GM21423 (cell line): ENCODE data around the gene PINK1.

ENCODE experiments used
- ATAC-seq: cut with Tn5 transposase; IDR thresholded peaks from one replicate; pipeline ENCODE4 v1.9.1; 2021; ENCODE audit warnings: mild to moderate bottlenecking, moderate library complexity; ENCODE audit not compliant: unreplicated experiment

Gene PINK1

DNA sequence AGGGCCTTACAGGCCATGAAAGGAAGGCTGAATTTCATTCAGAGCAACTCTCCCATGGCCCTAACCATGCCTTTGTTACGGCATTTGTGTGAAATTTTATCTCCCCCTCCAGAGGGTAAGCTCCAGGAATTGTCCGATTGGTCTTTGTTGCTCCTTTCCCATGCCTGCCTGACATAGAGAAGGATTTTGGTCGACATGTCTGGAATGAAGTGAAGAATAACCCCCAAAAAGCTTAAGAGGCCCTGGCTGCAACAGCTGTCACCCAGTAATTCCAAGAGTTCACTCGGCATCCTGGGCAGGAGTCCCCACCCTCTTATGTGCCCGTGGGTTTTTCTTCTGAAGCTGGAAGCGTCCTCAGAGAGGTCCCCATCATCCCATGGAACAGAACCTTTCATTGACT is 23.7 kb upstream of the PINK1 start:
- ATAC-seq = no peak

DNA sequence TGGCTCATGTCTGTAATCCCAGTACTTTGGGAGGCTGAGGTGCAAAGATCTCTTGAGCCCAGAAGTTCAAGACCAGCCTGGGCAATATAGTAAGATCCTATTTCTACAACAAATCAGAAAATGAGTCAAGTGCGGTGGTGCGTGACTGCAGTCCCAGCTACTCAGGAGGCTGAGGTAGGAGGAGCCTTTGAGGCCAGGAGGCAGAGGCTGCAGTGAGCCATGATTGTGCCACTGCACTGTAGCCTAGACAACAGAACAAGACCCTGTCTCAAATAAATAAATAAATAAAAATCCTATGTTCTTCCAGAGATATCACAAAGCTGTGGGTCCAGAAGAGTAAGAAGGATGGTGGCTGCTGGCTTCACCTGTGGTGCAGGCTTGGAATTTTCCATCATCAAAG is 22.3 kb upstream of the PINK1 start:
- no peak for ATAC-seq

DNA sequence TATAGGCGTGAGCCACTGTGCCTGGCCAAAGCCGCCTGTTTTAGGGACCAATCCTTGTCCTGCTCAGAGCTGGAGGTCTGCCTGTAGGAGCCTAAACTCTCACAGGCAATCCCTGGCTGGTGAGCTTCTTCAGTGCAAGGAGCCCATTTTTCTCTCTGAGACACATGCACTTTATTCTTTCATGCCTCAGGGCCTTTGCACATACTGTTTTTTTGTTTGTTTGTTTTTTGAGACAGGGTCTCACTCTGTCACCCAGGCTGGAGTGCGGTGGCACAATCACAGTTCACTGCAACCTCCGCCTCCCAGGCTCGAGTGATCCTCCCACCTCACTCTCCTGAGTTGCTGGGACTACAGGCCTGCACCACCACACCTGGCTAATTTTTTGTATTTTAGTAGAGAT is 21.6 kb upstream of the PINK1 start:
- ATAC-seq = no peak

DNA sequence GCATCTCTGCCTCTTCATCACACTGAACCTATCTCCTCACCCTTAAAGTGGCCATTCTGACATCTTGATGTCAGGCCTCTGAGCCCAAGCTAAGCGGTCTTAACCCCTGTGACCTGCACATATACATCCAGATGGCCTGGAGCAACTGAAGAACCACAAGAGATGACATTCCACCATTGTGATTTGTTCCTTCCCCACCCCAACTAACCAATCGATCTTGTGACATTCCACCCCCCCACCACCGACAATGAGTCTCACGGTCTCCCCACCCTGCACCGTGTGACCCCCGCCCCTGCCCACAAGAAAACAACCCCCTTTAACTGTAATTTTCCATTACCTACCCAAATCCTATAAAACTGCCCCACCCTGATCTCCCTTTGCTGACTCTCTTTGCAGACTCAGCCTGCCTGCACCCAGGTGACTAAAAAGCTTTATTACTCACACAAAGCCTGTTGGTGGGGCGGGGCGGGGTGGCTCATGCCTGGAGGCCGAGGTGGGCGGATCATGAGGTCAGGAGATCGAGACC is 21.0 kb upstream of the PINK1 start:
- ATAC-seq = no peak

DNA sequence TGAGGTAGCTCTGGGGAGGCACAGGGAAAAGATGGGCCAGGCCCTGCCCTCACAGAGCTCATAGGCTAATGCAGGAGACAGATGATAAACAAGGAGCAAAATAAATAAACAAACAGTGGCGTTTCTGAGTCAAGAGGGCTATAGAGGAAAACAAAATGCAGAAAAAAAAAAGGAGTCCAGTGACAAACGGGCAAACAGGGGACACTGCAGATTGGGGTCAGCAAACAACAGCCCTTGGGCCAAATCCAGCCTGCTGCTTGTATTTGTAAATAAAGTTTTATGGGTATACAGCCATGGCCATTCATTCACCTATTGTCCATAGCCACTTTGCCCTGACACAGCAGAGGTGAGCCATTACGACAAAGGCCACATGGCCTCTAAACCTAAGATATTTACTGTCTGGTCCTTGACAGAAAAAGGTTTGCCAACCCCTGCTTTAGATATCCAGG is 19.1 kb upstream of the PINK1 start:
- ATAC-seq = no peak

DNA sequence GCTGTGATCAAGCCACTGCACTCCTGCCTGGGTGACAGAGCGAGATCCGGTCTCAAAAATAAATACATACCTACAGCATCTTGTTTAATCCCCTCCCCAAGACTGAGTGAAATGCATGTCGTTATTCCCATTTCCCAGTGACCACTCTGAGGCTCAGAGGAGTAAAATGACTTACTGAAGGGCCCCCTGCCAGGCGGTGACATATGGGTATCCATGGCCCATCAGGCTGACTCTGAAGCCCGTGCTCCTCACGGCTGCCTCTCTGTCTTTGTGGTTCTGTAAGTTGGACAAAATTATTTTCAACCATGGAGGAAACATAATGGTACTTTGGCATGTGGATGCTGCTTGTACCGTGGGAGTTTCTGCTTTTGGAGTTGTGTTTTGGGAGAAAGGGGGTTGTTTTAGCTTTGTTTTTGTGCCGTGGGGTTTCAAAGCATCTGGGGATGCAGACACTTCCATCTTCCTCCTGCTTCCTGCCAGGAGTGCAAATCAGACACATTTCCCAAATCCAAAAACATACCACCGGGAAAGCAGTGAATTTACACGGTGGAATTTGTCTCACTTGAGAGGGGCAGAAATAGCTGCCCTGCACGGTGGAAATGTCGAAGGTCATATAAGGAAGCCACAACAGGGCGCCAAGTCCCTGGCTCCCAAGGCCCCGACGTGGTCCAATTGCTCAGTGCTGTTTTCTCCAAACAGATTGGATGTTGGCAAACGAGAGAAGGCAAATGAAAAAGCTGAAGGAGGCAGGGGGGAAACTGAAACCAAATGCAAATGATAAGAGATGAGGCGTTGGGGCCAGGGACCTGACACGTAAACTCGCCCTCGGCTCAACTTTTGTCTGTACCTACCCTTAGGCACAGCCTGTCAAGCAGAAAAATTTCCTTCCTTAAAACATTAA is 17.1 kb upstream of the PINK1 start:
- no peak for ATAC-seq

DNA sequence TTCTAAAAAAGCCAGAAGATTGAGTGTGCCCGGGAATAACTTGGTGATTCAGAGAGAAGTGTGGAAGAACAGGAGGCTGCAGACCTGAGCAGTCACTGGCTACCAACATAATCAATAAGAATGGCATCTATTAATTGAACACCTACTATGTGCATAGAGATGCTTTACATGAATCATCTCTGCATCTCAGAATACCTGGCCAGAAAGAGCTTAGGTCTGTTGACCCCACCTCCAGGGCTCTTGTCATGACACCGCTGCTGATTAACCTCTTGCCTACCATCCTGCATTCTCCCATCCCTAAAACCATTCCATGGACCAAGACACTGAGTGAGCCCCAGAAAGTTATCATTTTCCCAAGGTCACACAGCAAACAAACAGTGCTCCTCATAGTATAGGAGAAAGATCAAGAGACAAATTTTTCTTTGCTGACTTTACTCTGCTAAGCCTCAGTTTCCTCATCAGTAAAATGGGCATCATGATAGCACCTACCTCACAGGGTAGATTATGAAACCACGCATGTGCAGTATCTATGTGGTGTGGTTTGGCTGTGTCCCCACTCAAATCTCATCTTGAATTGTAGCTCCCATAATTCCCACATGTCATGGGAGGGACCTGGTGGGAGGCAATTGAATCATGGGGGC is 16.3 kb upstream of the PINK1 start:
- no peak for ATAC-seq

DNA sequence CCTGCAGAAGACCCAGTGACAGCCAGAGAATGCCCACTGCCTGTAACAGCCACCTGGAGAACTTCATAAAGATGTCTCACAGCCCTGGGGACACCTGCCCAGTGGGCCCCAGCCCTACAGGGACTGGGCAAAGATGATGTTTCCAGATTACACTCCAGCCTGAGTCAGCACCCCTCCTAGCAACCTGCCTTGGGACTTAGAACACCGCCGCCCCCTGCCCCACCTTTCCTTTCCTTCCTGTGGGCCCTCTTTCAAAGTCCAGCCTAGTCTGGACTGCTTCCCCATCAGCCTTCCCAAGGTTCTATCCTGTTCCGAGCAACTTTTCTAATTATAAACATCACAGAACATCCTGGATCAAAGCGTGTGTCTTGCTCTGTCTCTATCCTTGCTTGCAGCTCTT is 14.7 kb upstream of the PINK1 start:
- ATAC-seq = no peak

DNA sequence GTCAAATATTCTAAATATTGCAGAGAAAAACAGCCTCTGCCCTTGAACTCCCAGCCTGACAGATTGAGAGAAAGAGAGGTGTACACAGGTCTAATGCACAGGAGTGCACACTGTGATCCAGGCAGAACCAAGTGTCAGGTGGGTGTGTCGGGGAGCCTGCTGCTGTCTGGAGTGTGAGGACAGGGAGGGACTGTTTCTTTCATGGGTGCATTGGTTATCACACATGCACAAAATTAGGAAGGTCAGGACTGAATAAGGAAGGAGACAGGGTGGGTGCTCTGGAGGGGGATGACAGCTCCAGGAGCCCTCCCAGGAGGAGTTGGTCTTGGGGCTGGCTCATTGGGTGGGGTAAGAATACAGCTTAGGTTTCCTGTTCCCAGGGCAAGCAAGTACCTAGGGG is 13.3 kb upstream of the PINK1 start:
- ATAC-seq = no peak

DNA sequence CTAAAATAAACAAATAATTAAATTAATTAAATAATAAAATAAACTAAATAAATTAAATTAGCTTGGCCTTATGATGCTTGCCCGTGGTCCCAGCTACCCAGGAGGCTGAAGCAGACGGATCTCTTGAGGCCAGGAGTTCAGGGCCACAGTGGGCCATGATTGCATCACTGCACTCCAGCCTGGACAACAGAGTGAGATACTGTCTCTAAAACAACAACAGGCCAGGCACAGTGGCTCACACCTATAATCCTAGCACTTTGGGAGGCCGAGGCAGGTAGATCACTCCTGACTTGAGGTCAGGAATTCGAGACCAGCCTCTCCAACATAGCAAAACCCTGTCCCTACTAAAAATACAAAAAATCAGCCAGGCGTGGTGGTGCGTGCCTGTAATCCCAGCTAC is 12.2 kb upstream of the PINK1 start:
- no peak for ATAC-seq

DNA sequence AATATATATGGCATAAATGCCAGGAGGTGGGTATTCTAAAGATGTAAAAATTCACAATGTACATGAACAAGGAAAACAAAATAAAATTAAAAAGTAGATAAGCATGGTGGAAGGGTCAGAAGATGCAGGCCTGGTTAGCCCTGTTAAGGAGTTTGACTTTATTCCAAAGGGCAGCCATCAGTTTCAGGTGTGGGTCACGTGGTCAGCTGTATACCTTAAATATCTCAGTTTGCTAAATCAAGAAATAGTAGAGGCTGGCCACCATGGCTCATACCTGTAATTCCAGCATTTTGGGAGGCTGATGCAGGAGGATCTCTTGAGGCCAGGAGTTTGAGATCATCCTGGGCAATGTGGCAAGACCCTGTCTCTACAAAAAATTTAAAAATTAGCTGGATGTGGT is 8.5 kb upstream of the PINK1 start:
- ATAC-seq = no peak

DNA sequence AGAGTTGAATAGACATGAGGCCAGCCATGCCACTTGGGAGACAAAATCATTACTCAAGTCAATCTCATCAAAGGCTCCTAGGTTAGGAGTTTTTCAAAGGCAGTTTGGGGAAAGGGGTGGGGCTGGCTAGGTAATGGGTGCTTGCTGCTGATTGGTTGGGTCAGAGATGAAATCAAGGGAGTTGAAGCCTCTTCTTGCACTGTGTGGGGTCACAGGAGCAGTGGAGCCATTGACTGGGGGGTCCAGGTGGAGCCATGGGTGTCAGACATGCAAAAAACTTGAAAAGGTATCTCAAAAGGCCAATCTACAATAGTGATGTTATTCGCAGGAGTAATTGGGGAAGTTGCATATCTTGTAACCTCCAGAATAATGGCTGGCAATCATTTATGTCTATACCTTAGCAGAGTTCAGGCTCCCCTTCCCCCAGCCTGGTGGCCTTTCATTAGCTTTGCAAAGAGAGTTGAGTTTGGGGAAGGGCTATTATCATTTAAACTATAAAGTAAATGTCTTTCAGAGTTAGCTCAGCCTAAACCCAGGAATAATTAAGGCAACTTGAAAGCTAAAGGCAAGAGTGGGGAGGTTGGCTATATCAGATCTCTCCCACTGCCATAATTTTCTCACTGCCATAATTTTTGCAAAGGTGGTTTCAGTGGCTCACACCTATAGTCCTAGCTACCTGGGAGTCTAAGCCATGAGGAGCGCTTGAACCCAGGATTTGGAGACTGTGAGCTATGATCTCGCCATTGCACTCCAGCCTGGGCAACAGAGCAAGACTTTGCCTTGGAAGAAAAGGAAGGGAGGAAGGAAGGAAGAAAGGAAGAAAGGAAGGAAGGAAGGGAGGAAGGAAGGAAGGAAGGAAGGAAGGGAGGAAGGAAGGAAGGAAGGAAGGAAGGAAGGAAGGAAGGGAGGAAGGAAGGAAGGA is 7.8 kb upstream of the PINK1 start:
- ATAC-seq = no peak

DNA sequence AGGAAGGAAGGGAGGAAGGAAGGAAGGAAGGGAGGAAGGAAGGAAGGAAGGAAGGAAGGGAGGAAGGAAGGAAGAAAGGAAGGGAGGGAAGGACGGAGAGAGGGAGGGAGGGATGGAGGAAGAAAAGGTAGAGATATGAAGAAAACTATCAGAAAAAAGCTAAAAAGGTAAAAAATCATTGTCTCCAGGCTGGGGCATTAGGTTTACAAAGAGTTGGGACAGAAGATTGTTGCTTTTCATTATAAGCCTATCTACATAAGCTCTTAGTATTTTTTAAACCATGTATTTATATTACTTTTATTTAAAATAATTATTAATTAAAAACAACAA is 7.2 kb upstream of the PINK1 start:
- no peak for ATAC-seq

DNA sequence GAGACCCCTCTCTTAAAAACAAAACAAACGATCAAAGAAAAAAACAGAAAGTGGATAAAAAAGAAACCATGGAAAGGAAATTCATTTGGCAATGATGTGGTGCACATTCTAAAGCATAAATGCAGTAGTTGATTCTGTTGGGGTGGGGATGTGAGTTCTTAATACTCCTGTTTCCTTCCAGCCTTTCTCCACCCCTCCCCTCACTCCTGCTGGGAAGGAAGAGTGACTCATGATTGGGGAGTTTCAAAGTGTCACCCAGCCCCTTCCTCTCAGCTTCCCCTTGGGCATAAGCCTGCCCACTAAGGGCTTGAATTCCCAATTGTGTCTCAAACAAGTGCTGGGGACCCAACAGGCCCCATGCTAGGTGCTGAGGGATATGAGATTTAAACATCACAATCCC is 6.7 kb upstream of the PINK1 start:
- ATAC-seq = no peak

DNA sequence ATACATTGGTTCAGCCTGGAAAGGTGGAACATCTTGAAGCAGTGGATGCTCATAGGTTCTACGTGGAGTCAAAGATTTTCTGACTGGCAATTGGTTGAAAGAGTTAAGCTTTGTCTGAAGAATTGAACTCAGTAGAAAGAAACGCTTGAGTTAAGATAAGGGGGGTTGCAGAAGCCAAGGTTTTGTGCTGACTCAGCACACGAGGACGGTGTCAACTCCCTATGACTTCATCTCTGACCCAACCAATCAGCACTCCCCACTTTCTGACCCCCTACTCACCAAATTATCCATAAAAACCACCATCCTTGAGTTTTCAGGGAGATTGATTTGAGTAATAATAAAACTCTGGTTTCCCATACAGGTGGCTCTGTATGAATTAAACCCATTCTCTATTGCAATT is 2.5 kb upstream of the PINK1 start:
- no peak for ATAC-seq

DNA sequence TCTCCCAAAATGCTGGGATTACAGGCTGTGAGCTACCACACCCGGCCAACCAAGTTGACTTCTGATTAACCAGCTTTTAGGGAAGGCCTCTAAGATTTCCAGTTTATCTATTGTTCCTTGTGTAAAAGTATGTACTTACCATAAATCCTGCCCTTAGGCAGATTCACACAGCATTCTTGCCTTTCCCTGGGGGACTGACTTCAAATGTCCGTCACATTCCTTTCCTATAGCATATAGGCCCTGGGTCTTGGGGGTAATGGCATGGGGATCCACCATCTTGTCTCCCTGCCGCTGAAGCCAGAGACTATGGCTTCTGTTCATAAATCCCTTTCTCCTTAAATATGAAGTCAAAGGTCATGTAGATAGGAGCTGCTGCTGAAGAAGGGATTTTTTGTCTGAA is 872 bp upstream of the PINK1 start:
- ATAC-seq = no peak

DNA sequence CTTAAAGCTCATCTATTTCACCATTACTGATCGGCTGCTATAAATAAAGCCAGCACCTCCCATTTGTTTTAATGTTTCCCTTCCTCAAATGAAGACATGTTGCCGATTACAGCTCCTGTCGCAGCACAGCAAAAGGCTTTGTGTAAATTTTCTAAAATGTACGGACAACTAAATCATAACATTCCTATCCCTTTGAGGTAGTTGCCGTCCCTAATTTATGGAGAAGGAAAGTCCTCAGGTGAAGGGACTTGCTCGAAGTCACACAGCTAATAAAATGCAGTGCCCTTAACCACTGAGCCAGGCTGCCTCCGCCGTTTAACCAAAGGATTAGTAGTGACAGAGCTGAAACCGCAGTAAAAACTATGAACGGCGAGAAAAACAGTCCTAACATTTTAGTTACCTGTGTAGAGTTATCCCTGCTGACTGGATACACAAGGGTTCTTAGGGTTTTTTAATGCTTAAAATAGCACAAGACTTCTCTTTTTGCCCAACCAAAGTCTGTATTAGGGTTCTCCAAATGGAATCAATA is 871 bp downstream of the PINK1 start:
- ATAC-seq = no peak

DNA sequence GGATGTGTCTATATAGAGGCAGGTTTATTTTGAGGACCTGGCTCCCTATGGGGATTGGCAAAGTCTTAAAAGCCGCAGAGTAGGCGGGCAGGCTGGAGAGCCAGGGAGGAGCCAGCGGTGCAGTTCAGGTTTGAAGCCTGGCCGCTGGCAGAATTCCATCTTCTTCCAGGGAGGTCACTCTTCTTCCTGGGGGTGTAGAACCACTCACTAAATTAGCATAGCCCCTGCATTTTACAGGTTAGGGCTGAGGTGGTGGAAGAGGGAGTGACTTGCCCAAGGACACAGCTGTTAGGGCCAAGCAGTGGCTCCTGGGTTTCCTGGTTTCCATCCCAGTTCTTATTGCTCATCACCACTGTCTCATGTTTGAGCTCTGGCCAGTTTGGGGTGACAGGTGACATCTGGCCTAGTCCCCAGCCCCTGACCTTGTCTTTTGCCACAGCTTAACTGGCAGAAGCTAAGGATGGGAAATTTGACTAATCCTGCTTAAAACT is 1.4 kb downstream of the PINK1 start:
- ATAC-seq = no peak

DNA sequence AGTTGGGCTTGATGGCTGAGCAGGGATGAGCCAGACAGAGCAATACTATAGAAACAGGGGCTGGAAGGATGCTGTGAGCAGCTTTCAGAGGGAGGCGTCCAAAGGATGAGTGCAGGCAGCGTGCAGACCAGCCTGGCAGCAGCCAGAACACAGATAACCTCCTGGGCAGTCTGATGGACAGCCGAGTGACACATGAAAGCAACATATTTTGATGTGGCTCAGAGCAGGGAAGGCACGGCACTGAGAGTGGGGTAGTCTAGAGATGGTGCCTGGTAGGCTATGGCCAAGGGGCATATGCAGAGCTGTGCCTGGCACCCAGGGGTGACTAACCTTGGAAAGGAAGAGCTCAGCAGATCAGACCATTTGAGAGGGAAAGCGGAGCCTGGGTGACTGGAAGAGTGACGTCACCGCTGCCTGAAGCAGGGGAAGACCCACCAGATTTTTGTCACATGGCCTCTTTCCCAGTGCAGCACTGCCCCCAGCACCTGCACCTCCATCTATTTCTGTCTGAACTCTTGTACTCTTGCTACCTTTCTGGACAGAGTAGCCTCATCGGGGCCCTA is 3.6 kb downstream of the PINK1 start:
- ATAC-seq = no peak

DNA sequence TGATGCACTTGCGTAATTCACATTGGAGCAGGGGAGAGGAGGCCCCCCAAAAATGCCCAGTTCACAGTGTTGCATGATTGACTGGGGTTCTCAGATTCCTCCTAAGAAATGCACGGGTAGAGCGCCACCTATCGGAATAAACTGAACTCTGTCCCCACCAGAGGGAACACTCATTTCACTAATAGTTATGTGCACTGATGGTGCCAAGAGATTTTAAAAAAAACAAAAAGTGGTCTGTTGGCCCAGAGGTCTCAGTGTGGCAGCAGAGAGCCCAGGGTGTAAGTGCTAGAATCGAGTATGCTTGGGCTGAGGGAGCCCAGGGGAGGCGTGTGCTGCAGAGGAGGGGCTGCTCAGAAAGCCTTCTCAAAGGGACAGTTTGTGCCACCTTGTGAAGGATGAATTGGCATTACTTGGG is 6.9 kb downstream of the PINK1 start:
- ATAC-seq = no peak

DNA sequence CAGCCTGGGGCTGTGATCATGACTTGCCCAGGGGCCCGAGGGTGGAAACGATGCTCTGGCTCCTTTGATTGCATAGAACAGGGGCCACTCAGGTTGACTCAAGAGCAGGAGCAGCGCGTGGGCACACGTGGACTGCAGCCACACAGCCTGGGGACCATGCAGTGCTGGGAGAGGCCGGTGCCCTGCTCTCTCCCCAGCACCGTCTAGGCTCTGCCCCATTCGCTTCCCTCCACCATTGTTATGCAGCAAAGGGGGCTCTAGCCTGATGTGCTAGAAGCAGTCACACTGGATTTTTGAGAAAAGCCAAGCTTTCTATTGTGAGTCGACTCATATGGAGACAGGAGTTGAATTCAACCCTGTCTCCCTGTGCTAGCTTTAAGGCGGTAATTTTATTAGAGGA is 8.7 kb downstream of the PINK1 start:
- no peak for ATAC-seq
